GM12878 (cell line): Measurements from ENCODE around the gene CLEC4E. TPM values are rescaled to one million over a fixed set of nuclear protein-coding genes. Genes with fewer than 3 reads are reported as not detected.

Source experiments
- ATAC-seq: fragments of 200-7000 bp; cut with Tn5 transposase; 3 replicates; pipeline ENCODE4 v1.9.1; 2020; ENCODE audit warnings: mild to moderate bottlenecking, moderate library complexity
- BruUV-seq: library from RNA; stranded (reverse); fragments of 400-500 nt; replicated peaks from 2 replicates; lab custom pipeline; 2021; lab: Mats Ljungman, UMichigan
- CTCF ChIA-PET: fragments of 300-600 bp; sonication (Branson Sonifier 250); formaldehyde crosslinking; extraction: SDS; loops from one replicate; lab custom pipeline; 2021; ENCODE audit warnings: inconsistent platforms; lab: Yijun Ruan, JAX
- POLR2A ChIA-PET: fragments of 350-600 bp; formaldehyde crosslinking; extraction: SDS; loops from one replicate; lab custom pipeline; 2021; ENCODE audit warnings: inconsistent platforms; lab: Charles Lee
- RAD21 ChIA-PET: fragments of 300-600 bp; sonication (Branson Sonifier 250); formaldehyde crosslinking; loops from one replicate; lab custom pipeline; 2023; ENCODE audit warnings: antibody characterized with exemption; ENCODE audit not compliant: unreplicated experiment; lab: Charles Lee
- SMC1A ChIA-PET: fragments of 300-600 bp; sonication (Branson Sonifier 250); formaldehyde crosslinking; loops from one replicate; lab custom pipeline; 2023; ENCODE audit not compliant: unreplicated experiment, uncharacterized antibody; lab: Charles Lee
- DNase-seq: peaks from one replicate; pipeline ENCODE4 v3.0.0-alpha.2; 2011; ENCODE audit warnings: low read depth, low spot score
- FAIRE-seq: peaks from 3 replicates; lab custom pipeline; 2011; peaks lifted over from hg19 to GRCh38; lab: Jason Lieb, UNC
- H2AFZ ChIP-seq: 2 replicates; pipeline ENCODE4 v1.6.0; 2011; ENCODE audit warnings: low read depth, low read length, control low read depth; ENCODE audit not compliant: control insufficient read depth
- H3K27ac ChIP-seq: 2 replicates; pipeline ENCODE4 v1.5.1; 2011; ENCODE audit warnings: control low read depth; ENCODE audit not compliant: control insufficient read depth, insufficient read depth
- H3K27me3 ChIP-seq, 2 experiments: replicated peaks in 1 of 2; 2 replicates each; pipeline versions ENCODE4 v1.6.0 to v1.6.1; 2011; ENCODE audit warnings: low read length in 1 of 2; ENCODE audit not compliant: control insufficient read depth in 2 of 2, insufficient read depth in 2 of 2
- H3K36me3 ChIP-seq, 2 experiments: 2 replicates each; pipeline ENCODE4 v1.5.1; 2011; ENCODE audit warnings: low read length in 1 of 2; ENCODE audit not compliant: control insufficient read depth in 2 of 2, insufficient read depth in 2 of 2
- H3K4me1 ChIP-seq: 2 replicates; pipeline ENCODE4 v1.6.1; 2011; ENCODE audit warnings: mild to moderate bottlenecking, low read length, moderate library complexity, mixed read lengths; ENCODE audit not compliant: control insufficient read depth, insufficient read depth
- H3K4me2 ChIP-seq: 2 replicates; pipeline ENCODE4 v1.6.0; 2011; ENCODE audit warnings: control low read depth; ENCODE audit not compliant: control insufficient read depth, insufficient read depth
- H3K4me3 ChIP-seq: fragments of 200-600 bp; sonication (generic); 2 replicates; pipeline ENCODE4 v1.5.1; 2016
- H3K79me2 ChIP-seq: 2 replicates; pipeline ENCODE4 v1.6.0; 2011; ENCODE audit warnings: low read length; ENCODE audit not compliant: control insufficient read depth, insufficient read depth
- H3K9ac ChIP-seq: 2 replicates; pipeline ENCODE4 v1.8.0; 2011; ENCODE audit warnings: low read length, control low read depth, mixed read lengths; ENCODE audit not compliant: control insufficient read depth, insufficient read depth
- H3K9me3 ChIP-seq: replicated peaks from 3 replicates; pipeline ENCODE4 v1.5.1; 2011; ENCODE audit warnings: mild to moderate bottlenecking, low read length; ENCODE audit not compliant: control insufficient read depth, insufficient read depth
- H4K20me1 ChIP-seq: 2 replicates; pipeline ENCODE4 v1.6.0; 2011; ENCODE audit not compliant: control insufficient read depth, insufficient read depth
- CREM ChIP-seq: IDR thresholded peaks from 2 replicates; pipeline ENCODE4 v1.6.1; 2014; ENCODE audit warnings: antibody characterized with exemption, low read depth
- DPF2 ChIP-seq: fragments of 450-650 bp; IDR thresholded peaks from 2 replicates; pipeline ENCODE4 v1.6.1; 2017; ENCODE audit warnings: mild to moderate bottlenecking
- EGR1 ChIP-seq, 2 experiments: IDR thresholded peaks; 1 replicate in 1 of 2; 2 replicates in 1 of 2; pipeline ENCODE4 v1.6.1; 2011 to 2012; ENCODE audit warnings: low read depth in 2 of 2, low read length in 2 of 2, borderline replicate concordance in 1 of 2, mild to moderate bottlenecking in 1 of 2, moderate library complexity in 1 of 2
- ESRRA ChIP-seq: IDR thresholded peaks from 2 replicates; pipeline ENCODE4 v1.6.1; 2012; ENCODE audit warnings: mild to moderate bottlenecking, low read length, improper control_type of control experiment
- JUND ChIP-seq: IDR thresholded peaks from 2 replicates; pipeline ENCODE4 v1.6.1; 2012; ENCODE audit warnings: low read depth, mild to moderate bottlenecking, low read length, improper control_type of control experiment, moderate library complexity
- MLLT1 ChIP-seq: fragments of 450-650 bp; IDR thresholded peaks from 2 replicates; pipeline ENCODE4 v1.6.1; 2016; ENCODE audit warnings: mild to moderate bottlenecking
- MXI1 ChIP-seq: fragments of 150-350 bp; IDR thresholded peaks from 2 replicates; pipeline ENCODE4 v1.6.1; 2011; ENCODE audit warnings: low read depth, mild to moderate bottlenecking, inconsistent platforms, low read length, improper control_type of control experiment
- NR2C1 ChIP-seq: fragments of 450-650 bp; IDR thresholded peaks from 2 replicates; pipeline ENCODE4 v1.6.1; 2017; ENCODE audit warnings: antibody characterized with exemption, mild to moderate bottlenecking, moderate library complexity
- PBX3 ChIP-seq: IDR thresholded peaks from 2 replicates; pipeline ENCODE4 v1.6.1; 2011; ENCODE audit warnings: mild to moderate bottlenecking, low read depth, low read length, moderate library complexity; ENCODE audit not compliant: insufficient replicate concordance
- RUNX3 ChIP-seq: IDR thresholded peaks from 2 replicates; pipeline ENCODE4 v1.6.1; 2012; ENCODE audit warnings: low read length, inconsistent platforms
- TCF7 ChIP-seq: IDR thresholded peaks from 2 replicates; pipeline ENCODE4 v1.6.1; 2014; ENCODE audit warnings: antibody characterized with exemption, borderline replicate concordance
- USF2 ChIP-seq: IDR thresholded peaks from 2 replicates; pipeline ENCODE4 v1.6.1; 2011; ENCODE audit warnings: low read depth, low read length, improper control_type of control experiment, borderline replicate concordance
- WGBS: methylation state at CpG from one replicate; pipeline ENCODE4 v1.1.6; 2016; ENCODE audit warnings: low lambda C conversion rate; ENCODE audit not compliant: insufficient replicate concordance, insufficient coverage; ENCODE audit errors: missing lambda C conversion rate; 5-methylcytosine and 5-hydroxymethylcytosine counted together
- in situ Hi-C: fragments of 300-500 bp; cut with MboI; formaldehyde crosslinking; loops from 9 replicates; pipeline ENCODE4 v1.14.3; 2018; ENCODE audit warnings: mixed read lengths
- intact Hi-C: fragments of 100-400 bp; cut with micrococcal nuclease; formaldehyde crosslinking; loops from one replicate; pipeline ENCODE4 v1.14.2; 2022; ENCODE audit not compliant: unreplicated experiment
- polyA plus RNA-seq, 11 experiments: library from polyadenylated mRNA; depleted of rRNA in 4 of 11; unstranded in 6 of 11; stranded (reverse) in 5 of 11; fragments of >200 nt; fragmentation: Nextera tagmentation in 4 of 11; fragmentation: Illumina TruSeq in 1 of 11; extraction: Ambion mirVana in 4 of 11; extraction: Trizol in 1 of 11; gene quantifications; 1 replicate in 1 of 11; 2 replicates in 10 of 11; pipeline versions ENCODE4 v1.2.1 to v1.2.3, GENCODE V29; 2011 to 2016; ENCODE audit warnings: inconsistent platforms in 2 of 11, missing spikeins in 2 of 11, low read depth in 1 of 11
- total RNA-seq, 4 experiments: library from RNA; depleted of rRNA in 3 of 4; stranded (reverse); fragments of >200 nt in 3 of 4; fragmentation: Illumina TruSeq in 1 of 4; extraction: Trizol in 1 of 4; gene quantifications; 2 replicates each; pipeline versions ENCODE4 v1.2.1 to v1.2.3, GENCODE V29; 2013 to 2021
- TF ChIP-seq, protein P1 (sequence below): IDR thresholded peaks from 2 replicates; pipeline ENCODE4 v1.6.1; 2011; ENCODE audit warnings: low read depth, mild to moderate bottlenecking, low read length, moderate library complexity, borderline replicate concordance; ENCODE audit errors: extremely low read depth

CLEC4E gene
- total and polyA plus RNA-seq, 10 of the 15 experiments (the other 5 are each of a cell fraction or from before 2014, with no cell fraction given): not detected

- Histone ChIP-seq H3K9ac (no peak overlapping the region), H3K27me3 (no peaks in the 10 kb centered on the region), H3K4me2 (no peak overlapping the region), H3K79me2 (no peaks in the 10 kb centered on the region), H3K4me1 (no peaks in the 10 kb centered on the region), H3K9me3 (no peaks in the 10 kb centered on the region), H2AFZ (no peak overlapping the region), H3K4me3 (no peak overlapping the region), H4K20me1 (no peaks in the 10 kb centered on the region), H3K36me3 (no peaks in the 10 kb centered on the region), H3K27ac (no peak overlapping the region)
- TF ChIP-seq RUNX3 (no peak), CREM (no peak), MXI1 (no peak), EGR1 (IDR thresholded peaks at IDR 0.05; ENCODE audit: borderline replicate concordance in 1 of 2, low read depth in 2 of 2, low read length in 2 of 2) (no peak), ESRRA (no peak), NR2C1 (no peak), DPF2 (no peak), PBX3 (no peak), TCF7 (no peak), JUND (no peak), USF2 (no peak), MLLT1 (no peak)
- TF ChIP-seq, protein P1, sequence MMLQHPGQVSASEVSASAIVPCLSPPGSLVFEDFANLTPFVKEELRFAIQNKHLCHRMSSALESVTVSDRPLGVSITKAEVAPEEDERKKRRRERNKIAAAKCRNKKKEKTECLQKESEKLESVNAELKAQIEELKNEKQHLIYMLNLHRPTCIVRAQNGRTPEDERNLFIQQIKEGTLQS: no peak
- no TSS peak for BruUV-seq
- ATAC-seq: no peak
- 68% methylated on average over 5 of the region's 5 CpGs for WGBS
- ChIA-PET POLR2A (no interaction called here), CTCF (interaction anchor here (0.6 to 2.3 kb wide), 3 partner anchors 10 to 445 kb away, joined by 6 to 16 read pairs (median 6); no protein-coding TSS in a partner anchor), SMC1A (no interaction called here), RAD21 (no interaction called here)
- no peak for DNase-seq
- in situ Hi-C loops: no loop called here
- FAIRE-seq: no peak
- intact Hi-C loops: no loop called here
These were observed 13.9 kb upstream of the CLEC4E start for GRCh38 chr12:8554451-8555195.
